Spleen (tissue), 13 donors: ENCODE results near the gene ADAMTS19. TPM values are rescaled to one million over a fixed set of nuclear protein-coding genes. Genes with fewer than 3 reads are reported as not detected.
A peak's percentile ranks its signal among the peaks of the same experiment; 100 is the strongest.

Experiments
- DNase-seq: peaks from one replicate; pipeline ENCODE4 v3.0.0-alpha.2; 2020
- H3K27ac ChIP-seq, 8 donors: fragments of 200-600 bp; sonication (generic) in 7 of 8; 1 replicate in 4 of 8; 2 replicates in 4 of 8; pipeline versions ENCODE4 v1.5.0 to v1.8.0; 2016 to 2021; ENCODE audit warnings: inconsistent platforms in 4 of 8, mild to moderate bottlenecking in 4 of 8, moderate library complexity in 1 of 8
- H3K27me3 ChIP-seq, 7 donors: fragments of 200-600 bp; sonication (generic) in 6 of 7; replicated peaks in 1 of 7; 1 replicate in 4 of 7; 2 replicates in 3 of 7; pipeline versions ENCODE4 v1.5.0 to v1.8.0; 2016 to 2021; ENCODE audit warnings: inconsistent platforms in 3 of 7, mild to moderate bottlenecking in 1 of 7
- H3K36me3 ChIP-seq, 6 donors: fragments of 200-600 bp; sonication (generic) in 5 of 6; 1 replicate in 4 of 6; 2 replicates in 2 of 6; pipeline versions ENCODE4 v1.5.0 to v1.8.0; 2016 to 2021; ENCODE audit warnings: inconsistent platforms in 2 of 6
- H3K4me1 ChIP-seq, 6 donors: fragments of 200-600 bp; sonication (generic) in 5 of 6; 1 replicate in 3 of 6; 2 replicates in 3 of 6; pipeline versions ENCODE4 v1.5.0 to v1.8.0; 2016 to 2021; ENCODE audit warnings: inconsistent platforms in 3 of 6
- H3K4me3 ChIP-seq, 8 donors: fragments of 200-600 bp; sonication (generic) in 7 of 8; 1 replicate in 4 of 8; 2 replicates in 4 of 8; pipeline versions ENCODE4 v1.5.0 to v1.8.0; 2016 to 2021; ENCODE audit warnings: inconsistent platforms in 4 of 8, mild to moderate bottlenecking in 4 of 8, moderate library complexity in 2 of 8
- H3K9me3 ChIP-seq, 8 donors: fragments of 200-600 bp; sonication (generic) in 7 of 8; 1 replicate in 4 of 8; 2 replicates in 4 of 8; pipeline versions ENCODE4 v1.5.0 to v1.8.0; 2016 to 2021; ENCODE audit warnings: inconsistent platforms in 4 of 8
- CTCF ChIP-seq, 11 experiments: fragments of 200-600 bp in 7 of 11; fragments of 450-650 bp in 4 of 11; sonication (generic) in 4 of 11; IDR thresholded peaks in 8 of 11; conservative IDR thresholded peaks in 3 of 11; 1 replicate in 7 of 11; 2 replicates in 4 of 11; pipeline versions ENCODE4 v1.4.0 to v1.8.0; 2016 to 2021; ENCODE audit warnings: antibody characterized with exemption in 11 of 11, inconsistent platforms in 4 of 11, mild to moderate bottlenecking in 1 of 11
- POLR2A ChIP-seq, 3 donors: fragments of 450-650 bp; IDR thresholded peaks; one replicate each; pipeline ENCODE4 v1.5.1; 2017; ENCODE audit warnings: antibody characterized with exemption in 3 of 3, mild to moderate bottlenecking in 1 of 3
- POLR2AphosphoS5 ChIP-seq, 3 donors: sonication (generic); formaldehyde crosslinking; IDR thresholded peaks; one replicate each; pipeline ENCODE4 v1.5.1; 2017; ENCODE audit warnings: antibody characterized with exemption in 3 of 3
- WGBS, 5 donors: extraction: QIAGEN DNeasy Blood & Tissue Kit in 3 of 5; methylation state at CpG; one replicate each; pipeline versions ENCODE4 v1.1.5 to v1.1.7; 2013 to 2018; 5-methylcytosine and 5-hydroxymethylcytosine counted together
- intact Hi-C: fragments of 100-400 bp; cut with DNase I; formaldehyde crosslinking; loops from one replicate; pipeline ENCODE4 v1.15.0; 2023; ENCODE audit warnings: low total_unique reads
- long read RNA-seq, 2 donors: transcript quantifications; one replicate each; lab custom pipeline, GENCODE V29; 2026
- polyA plus RNA-seq, 3 donors: library from polyadenylated mRNA; stranded (reverse); fragments of 200-250 nt; gene quantifications; one replicate each; pipeline ENCODE4 v1.2.1, GENCODE V29; 2013
- total RNA-seq, 7 donors: library from RNA; depleted of rRNA in 3 of 7; stranded (reverse); fragments of >200 nt in 3 of 7; fragmentation: NEBNext Ultra II Directional in 4 of 7; extraction: Animal tissue kit (Norgen Biotek cat#: 25700) in 4 of 7; gene quantifications; one replicate each; pipeline versions ENCODE4 v1.1.0 to v1.2.1, GENCODE V29; 2016 to 2021
- donor health status: healthy with polysubstance abuse.
- donor health status: DM: no; HTN: no; CAD: no; lungs with moderate emphysema.
- donor health status: DM: no; HTN: no; CAD: no.
- donor health status: Bipolar disorder and iron deficiency.
- donor health status: healthy.
- donor health status: DM: no; HTN: no; CAD: no.
- donor health status: DM: yes; HTN: yes; CAD: no.

ADAMTS19 gene
- not detected for total RNA-seq
- under 1 TPM in 1 of 3 donors, not detected in 2; 0.02 TPM for polyA plus RNA-seq
- long read RNA-seq, donor 1: 0 reads
- long read RNA-seq, donor 2: 0 reads

GRCh38 chr5:129459777-129460671 is at the start of gene ADAMTS19:
TSS of gene ADAMTS19 (plus strand) at chr5:129460298. CDS start at chr5:129460392, 94 bp downstream.
- peak within 1 kb of the TSS in 6 of 8 donors; percentile 11 to 61 (median 28) for H3K4me3 ChIP-seq
- no peaks in the 10 kb centered on the region for H3K36me3 ChIP-seq
- WGBS, 5 donors: 3 to 9% (median 3%) methylated on average over 42 to 75 of the region's 75 CpGs
- peak; percentile 68 for DNase-seq
- TF ChIP-seq POLR2A (IDR thresholded peaks at IDR 0.05) (no peak), CTCF (IDR thresholded peaks at IDR 0.05 in 8 of 11, conservative IDR thresholded peaks at IDR 0.05 in 3 of 11) (no peak), POLR2AphosphoS5 (IDR thresholded peaks at IDR 0.05) (no peak)
- peaks cover 0 to 67% (median 34%) of the 10 kb centered on the region in 7 donors for H3K27me3 ChIP-seq
- intact Hi-C loops: no loop called here
- peaks cover 0 to 26% (median 16%) of the 10 kb centered on the region in 6 donors for H3K4me1 ChIP-seq
- no peak within 1 kb of the TSS for H3K27ac ChIP-seq
- no peaks in the 10 kb centered on the region for H3K9me3 ChIP-seq

GRCh38 chr5:129410488-129410887 is 49.6 kb upstream of the ADAMTS19 start:
- H3K9me3 ChIP-seq: peaks cover 0 to 12% (median 5%) of the 10 kb centered on the region in 8 donors
- H3K4me3 ChIP-seq: no peak overlapping the region
- H3K36me3 ChIP-seq: no peaks in the 10 kb centered on the region
- WGBS, 5 donors: 37 to 54% (median 49%) methylated on average over 5 of the region's 5 CpGs
- H3K27me3 ChIP-seq: no peaks in the 10 kb centered on the region
- H3K27ac ChIP-seq: no peak overlapping the region
- TF ChIP-seq POLR2AphosphoS5 (IDR thresholded peaks at IDR 0.05): no peak
- no peak for TF ChIP-seq CTCF (IDR thresholded peaks at IDR 0.05 in 8 of 11, conservative IDR thresholded peaks at IDR 0.05 in 3 of 11)
- no peak for TF ChIP-seq POLR2A (IDR thresholded peaks at IDR 0.05)
- intact Hi-C loops: no loop called here
- no peaks in the 10 kb centered on the region for H3K4me1 ChIP-seq
- no peak for DNase-seq

GRCh38 chr5:129412721-129413120 is 47.4 kb upstream of the ADAMTS19 start:
- no peaks in the 10 kb centered on the region for H3K36me3 ChIP-seq
- H3K4me1 ChIP-seq: no peaks in the 10 kb centered on the region
- WGBS, 5 donors: 65 to 83% (median 69%) methylated on average over 2 of the region's 2 CpGs
- peaks cover 0 to 17% (median 10%) of the 10 kb centered on the region in 8 donors for H3K9me3 ChIP-seq
- DNase-seq: no peak
- TF ChIP-seq POLR2AphosphoS5 (IDR thresholded peaks at IDR 0.05) (no peak), POLR2A (IDR thresholded peaks at IDR 0.05) (no peak), CTCF (IDR thresholded peaks at IDR 0.05 in 8 of 11, conservative IDR thresholded peaks at IDR 0.05 in 3 of 11) (no peak)
- H3K27ac ChIP-seq: no peak overlapping the region
- intact Hi-C loops: no loop called here
- no peaks in the 10 kb centered on the region for H3K27me3 ChIP-seq
- no peak overlapping the region for H3K4me3 ChIP-seq

- 85 to 95% (median 88%) methylated on average over 2 of the region's 2 CpGs for WGBS, 5 donors
- H3K4me3 ChIP-seq: no peak overlapping the region
- no peaks in the 10 kb centered on the region for H3K4me1 ChIP-seq
- TF ChIP-seq CTCF (IDR thresholded peaks at IDR 0.05 in 8 of 11, conservative IDR thresholded peaks at IDR 0.05 in 3 of 11) (no peak), POLR2AphosphoS5 (IDR thresholded peaks at IDR 0.05) (no peak), POLR2A (IDR thresholded peaks at IDR 0.05) (no peak)
- H3K27me3 ChIP-seq: no peaks in the 10 kb centered on the region
- H3K27ac ChIP-seq: no peak overlapping the region
- DNase-seq: no peak
- no peaks in the 10 kb centered on the region for H3K36me3 ChIP-seq
- H3K9me3 ChIP-seq: peaks cover 0 to 17% (median 10%) of the 10 kb centered on the region in 8 donors
- intact Hi-C loops: no loop called here
Observed at GRCh38 chr5:129413570-129413969, 46.5 kb upstream of the ADAMTS19 start.
